Liver (tissue), 3 donors: Measurements from ENCODE around the gene FAM120C.

Source experiments
- JUND ChIP-seq, 2 donors: IDR thresholded peaks; 2 replicates each; pipeline ENCODE4 v1.6.1; 2016; ENCODE audit warnings: antibody characterized with exemption in 2 of 2
- RAD21 ChIP-seq, 2 donors: IDR thresholded peaks; 2 replicates each; pipeline ENCODE4 v1.6.1; 2016; ENCODE audit warnings: antibody characterized with exemption in 2 of 2, mild to moderate bottlenecking in 2 of 2
- SP1 ChIP-seq: IDR thresholded peaks from 2 replicates; pipeline ENCODE4 v1.6.1; 2018; ENCODE audit warnings: antibody characterized with exemption, mild to moderate bottlenecking
- TAF1 ChIP-seq: conservative IDR thresholded peaks from 2 replicates; pipeline ENCODE4 v1.6.1; 2016; ENCODE audit warnings: antibody characterized with exemption, mild to moderate bottlenecking
- YY1 ChIP-seq: IDR thresholded peaks from 2 replicates; pipeline ENCODE4 v1.6.1; 2016; ENCODE audit warnings: antibody characterized with exemption, mild to moderate bottlenecking
- TF ChIP-seq, protein P1 (sequence below): fragments of 150-350 bp; IDR thresholded peaks from 2 replicates; pipeline ENCODE4 v1.5.1; 2017; ENCODE audit warnings: improper control_type of control experiment, low read depth, low read length; ENCODE audit not compliant: missing input control
- TF ChIP-seq, protein P2 (sequence below): IDR thresholded peaks from 2 replicates; pipeline ENCODE4 v1.6.1; 2016; ENCODE audit warnings: antibody characterized with exemption, mild to moderate bottlenecking
- TF ChIP-seq, protein P3 (sequence below): IDR thresholded peaks from 2 replicates; pipeline ENCODE4 v1.6.1; 2016; ENCODE audit warnings: antibody characterized with exemption
- TF ChIP-seq, protein P4 (sequence below): IDR thresholded peaks from 2 replicates; pipeline ENCODE4 v1.6.1; 2016; ENCODE audit warnings: antibody characterized with exemption
- donor health status: healthy.
- donor health status: healthy.

DNA sequence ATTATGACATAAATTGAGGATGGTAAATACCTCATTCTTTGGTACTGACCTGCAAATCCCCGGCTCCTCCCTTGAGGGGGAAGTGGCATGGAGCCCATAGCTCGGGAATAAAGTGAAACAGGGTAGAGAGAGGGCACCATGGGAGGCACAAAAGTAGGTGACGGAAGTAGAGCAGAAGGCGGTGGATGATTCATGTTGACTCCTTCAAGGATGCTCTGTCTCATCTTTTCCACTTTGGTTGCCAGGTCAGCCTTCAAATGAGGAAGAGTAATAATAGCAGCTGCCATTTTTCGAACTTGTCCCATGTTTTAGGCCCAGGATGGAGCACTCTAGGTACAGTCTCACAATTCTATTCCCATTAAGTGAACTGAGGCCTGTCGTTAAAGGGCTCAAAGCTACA is 97.4 kb downstream of the FAM120C start:
- TF ChIP-seq, protein P1, sequence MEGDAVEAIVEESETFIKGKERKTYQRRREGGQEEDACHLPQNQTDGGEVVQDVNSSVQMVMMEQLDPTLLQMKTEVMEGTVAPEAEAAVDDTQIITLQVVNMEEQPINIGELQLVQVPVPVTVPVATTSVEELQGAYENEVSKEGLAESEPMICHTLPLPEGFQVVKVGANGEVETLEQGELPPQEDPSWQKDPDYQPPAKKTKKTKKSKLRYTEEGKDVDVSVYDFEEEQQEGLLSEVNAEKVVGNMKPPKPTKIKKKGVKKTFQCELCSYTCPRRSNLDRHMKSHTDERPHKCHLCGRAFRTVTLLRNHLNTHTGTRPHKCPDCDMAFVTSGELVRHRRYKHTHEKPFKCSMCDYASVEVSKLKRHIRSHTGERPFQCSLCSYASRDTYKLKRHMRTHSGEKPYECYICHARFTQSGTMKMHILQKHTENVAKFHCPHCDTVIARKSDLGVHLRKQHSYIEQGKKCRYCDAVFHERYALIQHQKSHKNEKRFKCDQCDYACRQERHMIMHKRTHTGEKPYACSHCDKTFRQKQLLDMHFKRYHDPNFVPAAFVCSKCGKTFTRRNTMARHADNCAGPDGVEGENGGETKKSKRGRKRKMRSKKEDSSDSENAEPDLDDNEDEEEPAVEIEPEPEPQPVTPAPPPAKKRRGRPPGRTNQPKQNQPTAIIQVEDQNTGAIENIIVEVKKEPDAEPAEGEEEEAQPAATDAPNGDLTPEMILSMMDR, result no peak
- TF ChIP-seq JUND (IDR thresholded peaks at IDR 0.05) (no peak), RAD21 (IDR thresholded peaks at IDR 0.05) (no peak), TAF1 (no peak), YY1 (no peak), SP1 (no peak)
- TF ChIP-seq, protein P2, sequence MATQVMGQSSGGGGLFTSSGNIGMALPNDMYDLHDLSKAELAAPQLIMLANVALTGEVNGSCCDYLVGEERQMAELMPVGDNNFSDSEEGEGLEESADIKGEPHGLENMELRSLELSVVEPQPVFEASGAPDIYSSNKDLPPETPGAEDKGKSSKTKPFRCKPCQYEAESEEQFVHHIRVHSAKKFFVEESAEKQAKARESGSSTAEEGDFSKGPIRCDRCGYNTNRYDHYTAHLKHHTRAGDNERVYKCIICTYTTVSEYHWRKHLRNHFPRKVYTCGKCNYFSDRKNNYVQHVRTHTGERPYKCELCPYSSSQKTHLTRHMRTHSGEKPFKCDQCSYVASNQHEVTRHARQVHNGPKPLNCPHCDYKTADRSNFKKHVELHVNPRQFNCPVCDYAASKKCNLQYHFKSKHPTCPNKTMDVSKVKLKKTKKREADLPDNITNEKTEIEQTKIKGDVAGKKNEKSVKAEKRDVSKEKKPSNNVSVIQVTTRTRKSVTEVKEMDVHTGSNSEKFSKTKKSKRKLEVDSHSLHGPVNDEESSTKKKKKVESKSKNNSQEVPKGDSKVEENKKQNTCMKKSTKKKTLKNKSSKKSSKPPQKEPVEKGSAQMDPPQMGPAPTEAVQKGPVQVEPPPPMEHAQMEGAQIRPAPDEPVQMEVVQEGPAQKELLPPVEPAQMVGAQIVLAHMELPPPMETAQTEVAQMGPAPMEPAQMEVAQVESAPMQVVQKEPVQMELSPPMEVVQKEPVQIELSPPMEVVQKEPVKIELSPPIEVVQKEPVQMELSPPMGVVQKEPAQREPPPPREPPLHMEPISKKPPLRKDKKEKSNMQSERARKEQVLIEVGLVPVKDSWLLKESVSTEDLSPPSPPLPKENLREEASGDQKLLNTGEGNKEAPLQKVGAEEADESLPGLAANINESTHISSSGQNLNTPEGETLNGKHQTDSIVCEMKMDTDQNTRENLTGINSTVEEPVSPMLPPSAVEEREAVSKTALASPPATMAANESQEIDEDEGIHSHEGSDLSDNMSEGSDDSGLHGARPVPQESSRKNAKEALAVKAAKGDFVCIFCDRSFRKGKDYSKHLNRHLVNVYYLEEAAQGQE, result no peak
- TF ChIP-seq, protein P3, sequence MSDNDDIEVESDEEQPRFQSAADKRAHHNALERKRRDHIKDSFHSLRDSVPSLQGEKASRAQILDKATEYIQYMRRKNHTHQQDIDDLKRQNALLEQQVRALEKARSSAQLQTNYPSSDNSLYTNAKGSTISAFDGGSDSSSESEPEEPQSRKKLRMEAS, result no peak
- TF ChIP-seq, protein P4, sequence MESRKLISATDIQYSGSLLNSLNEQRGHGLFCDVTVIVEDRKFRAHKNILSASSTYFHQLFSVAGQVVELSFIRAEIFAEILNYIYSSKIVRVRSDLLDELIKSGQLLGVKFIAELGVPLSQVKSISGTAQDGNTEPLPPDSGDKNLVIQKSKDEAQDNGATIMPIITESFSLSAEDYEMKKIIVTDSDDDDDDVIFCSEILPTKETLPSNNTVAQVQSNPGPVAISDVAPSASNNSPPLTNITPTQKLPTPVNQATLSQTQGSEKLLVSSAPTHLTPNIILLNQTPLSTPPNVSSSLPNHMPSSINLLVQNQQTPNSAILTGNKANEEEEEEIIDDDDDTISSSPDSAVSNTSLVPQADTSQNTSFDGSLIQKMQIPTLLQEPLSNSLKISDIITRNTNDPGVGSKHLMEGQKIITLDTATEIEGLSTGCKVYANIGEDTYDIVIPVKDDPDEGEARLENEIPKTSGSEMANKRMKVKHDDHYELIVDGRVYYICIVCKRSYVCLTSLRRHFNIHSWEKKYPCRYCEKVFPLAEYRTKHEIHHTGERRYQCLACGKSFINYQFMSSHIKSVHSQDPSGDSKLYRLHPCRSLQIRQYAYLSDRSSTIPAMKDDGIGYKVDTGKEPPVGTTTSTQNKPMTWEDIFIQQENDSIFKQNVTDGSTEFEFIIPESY, result no peak
